ENCODE results near the gene CST9.
"Not testable (repeated sequence)": the region's sequence is repeated elsewhere in the genome, so short reads cannot be mapped to it uniquely, and the experiment has no call there.

The CST9 gene

GRCh38 chr20:23623666-23624323 is 18.1 kb upstream of the CST9 start:
- no peak for DNase-seq (ENCODE audit: low spot score)

GRCh38 chr20:23622839-23623343 is 17.2 kb upstream of the CST9 start:
- DNase-seq (ENCODE audit: low spot score) = no peak

- not testable (repeated sequence) for DNase-seq (ENCODE audit: low spot score)
Measured at GRCh38 chr20:23622401-23622800, 16.7 kb upstream of the CST9 start.

GRCh38 chr20:23620670-23621386 is 15.1 kb upstream of the CST9 start:
- DNase-seq (ENCODE audit: low spot score) = not testable (repeated sequence)

- DNase-seq (ENCODE audit: low spot score) = no peak
Measured at GRCh38 chr20:23614163-23614562, 8.4 kb upstream of the CST9 start.

- no peak for DNase-seq (ENCODE audit: low spot score)
Measured at GRCh38 chr20:23613676-23614075, 8.0 kb upstream of the CST9 start.

- DNase-seq (ENCODE audit: low spot score) = no peak
Measured at GRCh38 chr20:23612396-23612795, 6.7 kb upstream of the CST9 start.

- DNase-seq (ENCODE audit: low spot score) = no peak
Measured at GRCh38 chr20:23609486-23610109, 3.9 kb upstream of the CST9 start.

GRCh38 chr20:23608251-23608846 is 2.6 kb upstream of the CST9 start:
- DNase-seq (ENCODE audit: low spot score) = no peak

- no peak for DNase-seq (ENCODE audit: low spot score)
Measured at GRCh38 chr20:23607497-23608245, 2.0 kb upstream of the CST9 start.

- peak; percentile 66 for DNase-seq (ENCODE audit: low spot score)
Measured at GRCh38 chr20:23606652-23607049, 934 bp upstream of the CST9 start.

GRCh38 chr20:23604306-23604705 is 1.4 kb downstream of the CST9 start:
- DNase-seq (ENCODE audit: low spot score) = no peak

- DNase-seq (ENCODE audit: low spot score) = no peak
Measured at GRCh38 chr20:23603321-23603720, 2.4 kb downstream of the CST9 start.

- no peak for DNase-seq (ENCODE audit: low spot score)
Measured at GRCh38 chr20:23602699-23603098, 3.0 kb downstream of the CST9 start.

- DNase-seq (ENCODE audit: low spot score) = no peak
Measured at GRCh38 chr20:23602241-23602640, 3.5 kb downstream of the CST9 start.

- DNase-seq (ENCODE audit: low spot score) = no peak
Measured at GRCh38 chr20:23601715-23602114, 4.0 kb downstream of the CST9 start.

- DNase-seq (ENCODE audit: low spot score) = no peak
Measured at GRCh38 chr20:23598481-23598880, 7.2 kb downstream of the CST9 start.

GRCh38 chr20:23596579-23597250 is 9.0 kb downstream of the CST9 start:
- no peak for DNase-seq (ENCODE audit: low spot score)

- no peak for DNase-seq (ENCODE audit: low spot score)
Measured at GRCh38 chr20:23595941-23596340, 9.8 kb downstream of the CST9 start.

- DNase-seq (ENCODE audit: low spot score) = no peak
Measured at GRCh38 chr20:23588434-23589403, 17.0 kb downstream of the CST9 start.
